HL-60 (cell line): Measurements from ENCODE around the gene FLAD1.

Experiments used
- CTCF ChIP-seq: IDR thresholded peaks from one replicate; pipeline ENCODE4 v1.5.1; 2011; ENCODE audit warnings: low read length, control low read depth, inconsistent platforms; ENCODE audit not compliant: insufficient read depth
- REST ChIP-seq: IDR thresholded peaks from 2 replicates; pipeline ENCODE4 v1.6.1; 2012; ENCODE audit warnings: low read depth; ENCODE audit not compliant: insufficient replicate concordance
- SPI1 ChIP-seq: IDR thresholded peaks from 2 replicates; pipeline ENCODE4 v1.6.1; 2012; ENCODE audit warnings: low read depth, mild to moderate bottlenecking, borderline replicate concordance

GRCh38 chr1:154944401-154945159 is 38.6 kb upstream of the FLAD1 start:
- TF ChIP-seq CTCF (no peak), REST (no peak), SPI1 (no peak)
